ENCODE results near the gene FGD3.

FGD3 gene

DNA sequence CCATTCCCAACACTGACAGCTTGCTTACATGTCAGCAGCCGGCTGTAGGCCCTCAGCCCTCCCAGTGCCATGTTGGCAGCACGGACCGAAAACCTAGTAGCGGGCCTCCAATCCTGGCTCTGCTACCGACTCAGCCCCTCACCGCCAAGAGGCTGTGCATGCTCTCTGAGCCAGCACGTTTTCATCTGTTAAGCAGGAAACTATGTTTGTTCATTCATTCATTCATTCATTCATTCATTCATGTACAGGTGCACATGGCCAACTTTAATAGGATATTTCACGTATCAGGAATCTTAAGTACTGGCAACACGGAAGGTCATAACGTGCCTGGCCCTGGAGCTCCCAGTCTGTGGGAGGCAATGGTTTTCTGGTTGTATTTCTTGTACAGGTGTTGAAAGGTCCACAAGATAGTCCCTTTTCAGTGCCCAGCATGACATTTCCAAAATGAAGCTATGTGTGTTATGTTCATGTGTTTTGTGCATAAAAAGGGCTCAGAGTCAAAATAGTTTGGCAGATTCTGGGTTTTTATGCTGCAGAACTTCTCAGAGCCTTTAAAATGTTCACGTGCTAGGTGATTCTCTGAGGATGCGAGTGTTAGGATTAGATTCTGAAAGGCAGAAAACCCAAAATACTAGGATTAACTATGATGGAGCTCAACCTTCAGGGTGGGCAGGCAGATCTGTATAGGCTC, 128.9 kb downstream of the FGD3 start:
- DNase-seq (ENCODE audit: low spot score) = no peak

DNA sequence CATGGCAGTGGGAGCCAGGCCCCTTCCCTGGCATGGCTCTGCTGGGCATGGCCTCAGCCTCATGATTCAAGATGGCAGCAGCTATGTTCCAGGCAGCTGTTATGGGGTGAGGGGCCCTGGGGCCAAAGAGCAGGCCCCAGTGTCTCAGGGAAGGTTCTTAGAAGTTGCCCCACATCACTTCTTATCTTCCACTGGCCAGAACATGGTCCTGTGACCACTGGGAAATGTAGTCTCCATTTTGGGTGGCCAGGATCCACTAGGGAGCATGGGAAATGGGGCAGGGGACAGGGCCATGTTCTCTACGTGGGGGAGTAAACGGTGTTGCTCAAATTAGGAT, 129.4 kb downstream of the FGD3 start:
- DNase-seq (ENCODE audit: low spot score) = no peak

DNA sequence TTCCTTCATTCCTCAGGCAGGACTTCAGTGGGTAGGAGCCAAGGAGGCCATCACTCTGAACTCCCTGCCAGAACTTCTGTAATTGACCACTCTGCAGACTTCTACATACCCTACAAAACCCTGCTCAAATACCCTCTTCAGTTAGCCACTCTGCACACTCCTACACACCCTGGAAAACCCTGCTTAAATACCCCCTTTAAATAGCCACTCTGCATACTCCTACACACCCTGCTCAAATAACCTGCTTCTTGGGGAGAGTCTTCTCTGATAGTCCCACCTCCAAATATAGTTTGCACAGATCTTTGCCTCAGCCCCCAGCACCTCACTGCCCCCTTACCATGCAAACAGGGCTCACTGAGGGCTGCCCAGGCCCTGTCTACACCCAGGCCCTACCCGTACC, 130.0 kb downstream of the FGD3 start:
- DNase-seq (ENCODE audit: low spot score) = no peak

DNA sequence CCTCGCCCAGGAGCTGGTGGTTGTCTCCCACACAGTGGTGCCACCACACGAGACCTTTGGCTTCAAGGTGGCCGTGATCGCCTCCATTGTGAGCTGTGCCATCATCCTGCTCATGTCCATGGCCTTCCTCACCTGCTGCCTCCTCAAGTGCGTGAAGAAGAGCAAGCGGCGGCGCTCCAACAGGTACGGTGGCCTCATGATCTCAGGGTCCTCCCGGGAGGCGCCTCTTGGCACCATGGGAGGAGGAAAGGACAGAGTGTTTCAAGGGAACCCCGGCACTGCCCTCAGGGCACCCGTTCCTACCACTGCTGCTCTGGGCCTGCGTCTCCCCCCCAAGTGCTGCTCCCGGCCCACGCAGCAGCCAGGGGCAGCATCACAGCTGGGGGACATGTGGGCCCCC, 130.5 kb downstream of the FGD3 start:
- DNase-seq (ENCODE audit: low spot score) = no peak

DNA sequence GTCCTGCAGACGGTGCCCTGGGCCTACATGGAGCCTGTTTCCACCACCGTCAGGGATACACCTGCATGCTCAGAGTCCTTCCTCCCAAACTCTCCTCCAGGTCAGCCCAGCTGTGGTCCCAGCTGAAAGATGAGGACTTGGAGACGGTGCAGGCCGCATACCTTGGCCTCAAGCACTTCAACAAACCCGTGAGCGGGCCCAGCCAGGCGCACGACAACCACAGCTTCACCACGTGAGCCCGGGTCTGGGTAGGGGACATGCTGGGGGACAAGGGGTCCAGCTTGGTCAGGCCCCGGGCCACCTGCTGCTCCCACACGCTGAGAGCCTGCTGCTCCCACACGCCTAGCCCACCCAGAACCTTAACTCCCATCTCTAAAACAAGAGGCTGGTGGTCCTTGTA, 132.0 kb downstream of the FGD3 start:
- no peak for DNase-seq (ENCODE audit: low spot score)

DNA sequence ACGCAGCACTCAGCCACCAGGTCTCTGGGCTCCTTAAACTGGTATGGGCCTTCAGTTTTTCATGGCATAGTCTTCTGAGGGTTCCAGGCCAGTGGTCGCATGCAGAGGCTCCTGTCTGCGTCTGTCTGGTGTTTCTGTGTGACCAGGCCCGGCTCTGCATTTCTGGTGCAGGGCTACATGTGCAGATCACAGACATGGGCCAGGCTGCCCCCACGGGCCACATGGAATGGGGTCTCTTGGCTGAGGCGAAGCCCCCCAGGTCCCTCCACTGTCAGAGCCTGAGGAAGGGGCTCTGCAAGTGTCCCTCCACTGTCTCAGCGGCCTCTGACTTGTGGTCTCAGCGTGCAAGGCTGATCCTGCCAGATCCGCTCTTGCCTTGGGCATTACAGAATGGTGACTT, 133.1 kb downstream of the FGD3 start:
- no peak for DNase-seq (ENCODE audit: low spot score)

DNA sequence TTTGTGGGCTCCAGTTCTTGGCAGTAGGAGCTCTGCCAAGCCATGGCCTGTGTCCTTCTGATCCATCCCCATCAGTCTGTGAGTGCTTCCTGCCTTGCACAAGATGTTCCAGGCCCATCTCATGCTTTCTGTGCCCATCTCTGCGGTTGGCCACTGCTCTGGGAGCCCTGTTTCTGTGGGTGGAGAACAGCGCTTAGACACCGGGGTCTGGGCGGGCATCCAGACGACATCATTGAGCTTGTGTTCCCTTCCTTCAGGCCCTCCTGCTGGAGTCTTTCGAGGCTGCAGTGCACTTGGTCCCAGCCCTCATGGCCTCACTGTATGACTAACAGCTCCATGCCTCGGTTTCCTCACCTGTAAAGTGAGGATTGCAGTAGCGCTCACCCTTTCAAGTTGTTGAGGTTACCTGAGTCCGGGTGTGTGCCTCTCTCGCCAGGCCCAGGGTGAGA, 133.8 kb downstream of the FGD3 start:
- DNase-seq (ENCODE audit: low spot score) = no peak

DNA sequence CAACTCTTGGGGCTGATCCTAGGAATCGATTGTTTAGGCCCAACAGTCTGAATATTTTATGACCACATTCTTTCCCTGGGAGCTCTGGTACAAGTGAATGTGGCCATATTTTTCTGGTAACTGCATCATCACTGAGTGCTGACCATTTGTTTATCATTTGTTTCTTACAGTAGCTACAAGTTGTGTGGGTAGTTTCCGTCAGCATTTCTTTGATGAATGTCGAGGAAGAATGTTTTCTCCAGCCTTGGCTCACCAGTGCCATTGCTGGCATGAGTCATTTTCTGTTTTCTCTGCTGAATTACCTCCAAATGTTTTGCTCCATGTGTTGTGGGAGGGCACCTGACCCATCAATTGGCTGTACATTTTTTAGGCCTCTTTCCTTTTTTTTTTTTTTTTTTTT, 134.6 kb downstream of the FGD3 start:
- no peak for DNase-seq (ENCODE audit: low spot score)

DNA sequence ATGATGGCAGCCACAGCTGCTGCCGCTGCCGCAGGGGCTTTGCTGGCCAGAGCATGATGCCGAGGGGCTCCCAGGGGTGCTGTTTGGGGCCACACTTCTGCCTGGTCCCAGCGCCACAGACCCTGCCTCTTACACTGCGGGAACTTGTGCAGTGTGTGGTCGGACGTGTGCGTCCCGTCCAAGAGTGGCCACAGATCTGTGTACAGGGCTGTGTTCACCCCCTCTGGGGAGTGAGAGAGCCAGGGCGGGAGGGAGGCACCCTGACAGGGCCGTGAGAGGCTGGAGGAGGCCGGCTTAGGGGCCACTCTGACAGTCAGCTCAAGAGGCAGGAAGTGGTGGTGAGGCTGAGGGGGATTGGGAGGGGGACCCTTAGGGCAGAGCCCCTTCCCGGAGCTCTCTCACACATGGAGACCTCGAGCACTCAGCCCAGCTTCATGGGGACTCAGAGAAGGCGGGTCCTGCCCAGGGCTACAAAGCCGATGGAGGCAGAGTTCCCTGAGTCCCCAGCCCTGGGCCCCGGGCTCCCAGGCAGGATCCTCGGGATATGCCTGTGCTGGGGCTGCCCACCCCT, 135.6 kb downstream of the FGD3 start:
- no peak for DNase-seq (ENCODE audit: low spot score)

DNA sequence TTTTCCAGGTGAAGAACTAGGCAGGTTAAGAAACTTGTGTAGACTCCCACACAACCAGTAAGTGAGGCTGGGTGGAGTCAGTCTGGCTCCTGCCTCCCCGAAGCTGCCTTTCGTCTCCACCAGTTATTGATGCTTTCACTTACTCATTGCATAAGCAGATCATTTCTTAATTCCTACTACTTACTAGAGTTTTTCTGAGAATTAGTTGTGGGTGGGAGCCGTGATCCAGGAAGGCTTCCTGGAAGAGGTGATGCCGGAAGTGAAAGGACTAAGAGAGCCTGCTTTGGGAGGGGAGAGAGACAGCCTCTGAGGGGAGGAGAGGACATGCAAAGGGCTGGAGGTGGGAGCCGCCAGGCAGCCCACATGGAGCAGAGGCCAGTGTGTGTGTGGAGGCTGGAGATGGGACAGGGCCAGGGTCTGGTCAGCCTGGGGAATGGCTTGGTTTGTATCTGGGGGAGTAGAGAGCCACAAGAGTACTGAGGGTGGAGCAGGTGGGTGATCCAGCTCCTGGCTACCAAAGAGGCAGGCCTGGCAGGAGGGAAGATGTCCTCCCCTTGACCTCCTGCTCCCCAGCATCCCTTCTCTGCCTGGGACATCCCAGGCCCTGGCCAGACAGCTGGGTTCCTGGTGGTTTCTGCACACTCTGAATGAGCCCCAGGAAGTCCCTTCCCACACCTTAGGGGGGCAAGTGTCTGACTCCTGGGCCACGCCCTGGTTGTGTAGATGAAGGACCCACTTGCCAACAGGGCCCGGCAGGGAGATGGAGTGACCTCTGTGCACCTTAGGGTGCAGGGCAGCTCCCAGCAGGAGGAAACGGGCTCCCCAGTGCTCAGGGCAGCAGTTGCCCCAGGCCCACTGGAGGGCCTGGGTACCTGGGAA, 136.5 kb downstream of the FGD3 start:
- DNase-seq (ENCODE audit: low spot score) = no peak

DNA sequence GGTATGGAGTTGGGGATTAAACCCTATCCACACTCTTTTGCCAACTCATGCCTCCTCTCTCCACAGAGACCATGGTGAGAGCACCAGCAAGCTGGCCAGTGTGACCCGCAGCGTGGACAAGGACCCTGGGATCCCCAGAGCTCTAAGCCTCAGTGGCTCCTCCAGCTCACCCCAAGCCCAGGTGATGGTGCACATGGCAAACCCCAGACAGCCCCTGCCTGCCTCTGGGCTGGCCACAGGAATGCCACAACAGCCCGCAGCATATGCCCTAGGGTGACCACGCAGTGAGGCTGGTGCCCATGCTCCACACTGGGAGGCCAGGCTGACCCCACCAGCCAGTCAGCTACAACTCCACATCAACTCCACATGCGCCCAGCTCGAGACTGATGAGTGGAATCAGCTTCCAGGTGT, 137.2 kb downstream of the FGD3 start:
- no peak for DNase-seq (ENCODE audit: low spot score)

DNA sequence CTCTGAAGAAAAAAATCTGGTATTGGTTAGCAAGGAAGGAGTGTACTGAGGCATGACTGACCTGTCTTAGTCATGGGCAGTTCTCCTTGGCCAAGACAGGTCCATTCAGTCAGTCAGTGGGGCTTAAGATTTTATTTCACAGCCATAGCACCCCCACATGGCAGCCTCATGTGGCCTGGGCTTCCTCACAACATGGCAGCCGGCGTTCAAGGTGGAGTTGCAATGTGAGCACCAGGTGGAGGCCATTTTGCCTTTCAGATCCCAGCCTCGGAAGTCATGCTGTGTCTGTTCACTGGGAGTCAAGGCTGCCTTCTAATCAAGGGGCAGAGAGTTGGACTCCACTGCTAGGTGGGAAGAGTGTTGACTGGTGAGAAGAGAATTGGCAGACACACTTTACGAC, 138.4 kb downstream of the FGD3 start:
- no peak for DNase-seq (ENCODE audit: low spot score)

All from GM03348 (cell line).